Kidney tubule cell (primary cell): ENCODE data around the gene ZGPAT.

Experiments
- DNase-seq: peaks from one replicate; pipeline ENCODE4 v3.0.0-alpha.2; 2018; ENCODE audit warnings: low spot score

ZGPAT gene

GRCh38 chr20:63678667-63679465 lies 29.0 kb upstream of the ZGPAT start:
- no peak for DNase-seq

- DNase-seq, result no peak
Measured at GRCh38 chr20:63679799-63680305, 28.0 kb upstream of the ZGPAT start.

GRCh38 chr20:63680427-63680826 lies 27.4 kb upstream of the ZGPAT start:
- DNase-seq, result no peak

DNA sequence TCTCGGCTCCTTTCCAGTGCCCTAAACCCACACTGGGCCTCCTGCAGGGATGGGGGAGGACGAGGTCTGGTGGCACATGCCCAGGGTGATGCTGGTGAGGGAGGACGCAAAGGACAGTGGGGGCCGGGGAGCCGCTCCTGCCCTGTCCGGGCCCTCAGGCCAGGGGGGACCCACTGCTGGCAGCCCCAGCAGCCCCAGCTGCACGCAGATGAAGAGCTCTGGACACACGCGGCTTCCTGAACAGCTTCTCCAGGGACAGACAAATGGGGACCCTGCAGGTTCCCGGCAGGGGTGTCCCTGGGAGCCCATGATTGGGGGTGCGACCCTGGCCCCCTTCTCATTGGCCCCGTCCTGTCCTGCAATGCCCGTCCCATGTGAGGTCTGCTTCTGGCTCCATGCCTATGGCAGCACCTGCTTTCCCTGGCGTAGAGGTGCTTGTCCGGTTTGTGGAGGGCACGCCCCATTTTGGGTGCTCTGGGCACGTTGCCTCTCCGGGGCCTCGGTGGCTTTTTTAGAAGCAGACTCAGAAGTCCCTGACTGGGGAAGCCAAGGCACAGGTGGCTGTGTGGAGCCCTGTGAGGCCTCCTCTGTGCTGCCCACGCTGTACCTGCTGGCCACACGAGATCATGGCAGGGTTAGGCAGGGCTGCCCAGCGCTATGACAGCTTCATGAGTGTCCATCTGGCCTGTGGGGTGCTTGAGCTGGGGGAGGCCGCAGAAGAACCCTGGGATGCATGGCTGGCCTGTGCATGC lies 26.8 kb upstream of the ZGPAT start:
- no peak for DNase-seq

GRCh38 chr20:63681609-63682142 lies 26.2 kb upstream of the ZGPAT start:
- DNase-seq, result no peak

DNA sequence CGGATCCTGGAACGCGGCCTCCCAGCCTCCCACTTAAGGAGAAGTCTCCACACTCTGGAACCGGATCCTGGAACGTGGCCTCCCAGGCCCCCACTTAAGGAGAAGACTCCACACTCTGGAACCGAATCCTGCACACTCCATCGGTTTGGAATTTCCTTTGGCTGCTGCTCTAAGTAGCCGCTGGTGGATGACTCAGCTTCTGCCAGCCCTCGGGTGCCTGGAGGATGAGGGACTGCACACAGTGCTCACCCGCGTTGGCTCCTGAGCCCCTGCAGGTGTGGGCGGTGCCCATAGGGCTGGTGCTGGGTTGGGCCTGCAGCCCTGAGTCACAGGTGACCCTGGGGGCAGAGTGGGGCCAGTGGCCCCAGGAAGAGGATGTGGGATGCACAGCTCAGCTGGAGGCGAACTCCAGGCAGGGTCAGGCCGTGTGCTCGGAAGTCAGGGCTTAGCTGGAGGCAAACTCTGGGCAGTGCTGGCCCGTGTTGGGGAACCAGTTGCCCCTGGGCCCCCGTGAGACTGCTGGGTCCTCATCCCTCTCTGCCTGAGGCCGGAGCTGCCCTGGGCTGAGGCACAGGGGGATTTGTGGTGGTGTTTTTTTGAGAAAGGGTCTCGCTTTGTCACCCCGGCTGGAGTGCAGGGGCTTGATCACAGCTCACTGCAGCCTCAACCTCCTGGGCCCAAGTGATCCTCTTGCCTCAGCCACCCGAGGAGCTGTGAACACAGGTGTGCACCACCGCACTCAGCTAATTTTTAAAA lies 25.3 kb upstream of the ZGPAT start:
- peak; percentile 100 for DNase-seq

- DNase-seq, result no peak
Measured at GRCh38 chr20:63685269-63686026, 22.4 kb upstream of the ZGPAT start.

- DNase-seq, result no peak
Measured at GRCh38 chr20:63686094-63686491, 21.7 kb upstream of the ZGPAT start.

DNA sequence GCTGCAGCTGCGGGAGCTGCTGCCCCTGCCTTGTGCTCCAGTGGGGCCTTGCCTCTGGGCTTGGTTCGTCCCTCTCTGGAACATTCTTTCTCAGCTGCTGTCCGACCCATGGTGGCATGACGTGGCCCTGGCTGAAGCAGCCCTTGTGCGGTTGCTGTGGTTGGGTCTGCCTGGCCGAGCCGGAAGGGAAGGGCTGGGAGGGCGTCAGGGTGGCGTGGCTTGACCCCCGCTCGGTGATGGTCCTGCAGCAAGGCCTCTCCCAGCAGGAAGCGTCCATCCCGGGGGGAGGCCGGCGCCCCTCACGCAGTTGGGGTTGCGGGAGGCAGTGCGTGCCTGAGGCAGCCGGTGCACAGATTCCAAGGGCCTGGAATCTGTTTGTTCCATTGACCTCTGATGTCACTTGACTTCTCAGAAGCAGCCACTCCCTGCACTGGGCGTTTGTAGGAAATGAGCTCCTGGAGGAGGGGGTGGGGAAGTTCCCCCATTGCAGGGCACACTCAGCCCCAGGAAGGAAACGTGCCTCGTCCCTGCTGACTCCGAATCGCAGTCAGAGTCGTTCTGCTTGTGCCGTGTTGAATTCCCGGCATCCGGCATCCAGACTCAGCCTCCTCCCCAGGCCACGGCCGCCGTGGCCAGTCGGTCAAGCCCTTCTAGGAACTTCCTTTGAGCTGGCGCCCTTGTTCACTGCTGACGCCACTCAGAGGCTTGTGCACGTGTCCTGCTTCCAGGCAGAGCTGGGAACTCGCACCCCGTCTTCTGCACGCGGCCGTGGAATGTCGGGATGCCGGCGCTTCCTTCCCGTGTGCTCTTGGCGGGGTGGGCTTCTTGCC lies 21.1 kb upstream of the ZGPAT start:
- peak; percentile 86 for DNase-seq

- no peak for DNase-seq
Measured at GRCh38 chr20:63687419-63688178, 20.2 kb upstream of the ZGPAT start.

GRCh38 chr20:63688228-63689045 lies 19.4 kb upstream of the ZGPAT start:
- no peak for DNase-seq

GRCh38 chr20:63689046-63690002 lies 18.5 kb upstream of the ZGPAT start:
- DNase-seq, result no peak

DNA sequence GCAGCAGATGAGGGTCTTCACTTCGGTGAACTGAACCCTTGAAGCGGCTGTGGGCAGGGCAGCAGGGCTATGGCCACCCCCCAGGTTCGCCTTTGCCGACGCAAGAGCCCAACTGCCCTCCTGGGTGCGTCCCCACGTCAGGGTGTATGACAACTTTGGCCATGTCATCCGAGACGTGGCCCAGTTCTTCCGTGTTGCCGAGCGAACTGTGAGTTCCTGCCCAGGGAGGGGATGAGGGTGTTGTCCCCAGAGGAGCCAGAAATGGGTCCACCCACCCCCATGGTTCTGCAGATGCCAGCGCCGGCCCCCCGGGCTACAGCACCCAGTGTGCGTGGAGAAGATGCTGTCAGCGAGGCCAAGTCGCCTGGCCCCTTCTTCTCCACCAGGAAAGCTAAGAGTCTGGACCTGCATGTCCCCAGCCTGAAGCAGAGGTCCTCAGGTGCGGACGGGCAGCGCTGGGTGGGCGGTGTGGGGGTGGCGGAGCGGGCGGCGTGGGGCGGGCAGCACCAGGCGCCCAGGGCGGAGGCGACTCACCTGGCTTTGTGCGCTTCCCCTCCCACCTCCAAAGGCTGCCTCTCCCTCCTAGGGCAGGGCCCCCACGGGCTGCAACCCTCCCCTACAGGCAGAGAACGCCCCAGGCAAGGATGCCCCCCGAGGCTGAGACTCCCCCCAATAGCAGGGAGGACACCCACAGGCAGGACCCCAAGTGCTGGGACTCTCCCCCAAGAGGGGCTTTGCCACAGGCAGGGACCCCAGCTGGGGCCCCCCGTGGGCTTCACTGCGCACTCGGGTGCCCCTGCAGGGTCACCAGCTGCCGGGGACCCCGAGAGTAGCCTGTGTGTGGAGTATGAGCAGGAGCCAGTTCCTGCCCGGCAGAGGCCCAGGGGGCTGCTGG lies 17.6 kb upstream of the ZGPAT start:
- no peak for DNase-seq

GRCh38 chr20:63690898-63691710 lies 16.7 kb upstream of the ZGPAT start:
- no peak for DNase-seq

- DNase-seq, result no peak
Measured at GRCh38 chr20:63691711-63692435, 16.0 kb upstream of the ZGPAT start.
